WI38 (cell line): ENCODE data around the gene UFM1.
A peak's percentile ranks its signal among the peaks of the same experiment; 100 is the strongest.
"Not testable (repeated sequence)": the region's sequence is repeated elsewhere in the genome, so short reads cannot be mapped to it uniquely, and the experiment has no call there.

Experiments used
- H3K4me3 ChIP-seq: 2 replicates; pipeline ENCODE4 v1.5.1; 2011; ENCODE audit warnings: low read depth, mild to moderate bottlenecking, control low read depth, low read length
- TF ChIP-seq, protein P1 (sequence below): IDR thresholded peaks from 2 replicates; pipeline ENCODE4 v1.5.1; 2012; ENCODE audit warnings: low read depth, mild to moderate bottlenecking, control low read depth, low read length

The UFM1 gene

DNA sequence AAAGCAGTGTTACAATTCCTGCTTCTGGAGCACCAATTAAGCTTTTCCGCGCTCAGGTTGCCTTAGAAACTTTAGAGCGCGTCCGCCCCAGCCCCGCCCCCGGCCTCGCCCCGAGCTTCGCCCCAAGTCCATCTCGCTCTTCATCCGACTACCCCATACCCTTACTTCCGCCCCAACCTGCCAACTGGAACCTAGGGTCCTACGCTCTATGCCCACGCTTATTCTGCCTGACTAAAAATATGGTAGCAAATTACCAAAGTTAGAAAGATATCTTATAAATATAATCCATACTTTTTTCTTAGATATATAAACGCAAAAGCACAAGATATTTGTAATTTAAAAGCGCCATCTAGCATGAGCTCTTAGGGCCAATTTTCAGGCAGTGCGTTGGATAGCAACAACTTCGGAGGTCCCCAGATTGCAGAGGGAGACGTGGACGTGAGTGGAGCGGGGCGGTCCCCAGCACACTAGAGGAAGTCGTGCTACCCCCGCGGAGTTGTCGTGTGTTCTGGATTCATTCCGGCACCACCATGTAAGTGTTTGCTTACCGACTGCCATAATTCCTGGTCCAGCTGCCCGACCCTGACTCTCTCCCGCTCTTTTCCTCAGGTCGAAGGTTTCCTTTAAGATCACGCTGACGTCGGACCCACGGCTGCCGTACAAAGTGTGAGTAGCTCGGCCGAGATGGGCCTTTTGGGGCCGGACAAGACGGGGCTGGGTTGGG lies at the start of gene UFM1:
Gene UFM1 (plus strand): TSS at position 462 of the 724 bp plus-strand sequence. CDS start 69 bp downstream, at position 531.
- H3K4me3 ChIP-seq, result peak within 1 kb of the TSS; percentile 83
- TF ChIP-seq, protein P1, sequence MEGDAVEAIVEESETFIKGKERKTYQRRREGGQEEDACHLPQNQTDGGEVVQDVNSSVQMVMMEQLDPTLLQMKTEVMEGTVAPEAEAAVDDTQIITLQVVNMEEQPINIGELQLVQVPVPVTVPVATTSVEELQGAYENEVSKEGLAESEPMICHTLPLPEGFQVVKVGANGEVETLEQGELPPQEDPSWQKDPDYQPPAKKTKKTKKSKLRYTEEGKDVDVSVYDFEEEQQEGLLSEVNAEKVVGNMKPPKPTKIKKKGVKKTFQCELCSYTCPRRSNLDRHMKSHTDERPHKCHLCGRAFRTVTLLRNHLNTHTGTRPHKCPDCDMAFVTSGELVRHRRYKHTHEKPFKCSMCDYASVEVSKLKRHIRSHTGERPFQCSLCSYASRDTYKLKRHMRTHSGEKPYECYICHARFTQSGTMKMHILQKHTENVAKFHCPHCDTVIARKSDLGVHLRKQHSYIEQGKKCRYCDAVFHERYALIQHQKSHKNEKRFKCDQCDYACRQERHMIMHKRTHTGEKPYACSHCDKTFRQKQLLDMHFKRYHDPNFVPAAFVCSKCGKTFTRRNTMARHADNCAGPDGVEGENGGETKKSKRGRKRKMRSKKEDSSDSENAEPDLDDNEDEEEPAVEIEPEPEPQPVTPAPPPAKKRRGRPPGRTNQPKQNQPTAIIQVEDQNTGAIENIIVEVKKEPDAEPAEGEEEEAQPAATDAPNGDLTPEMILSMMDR, result no peak

DNA sequence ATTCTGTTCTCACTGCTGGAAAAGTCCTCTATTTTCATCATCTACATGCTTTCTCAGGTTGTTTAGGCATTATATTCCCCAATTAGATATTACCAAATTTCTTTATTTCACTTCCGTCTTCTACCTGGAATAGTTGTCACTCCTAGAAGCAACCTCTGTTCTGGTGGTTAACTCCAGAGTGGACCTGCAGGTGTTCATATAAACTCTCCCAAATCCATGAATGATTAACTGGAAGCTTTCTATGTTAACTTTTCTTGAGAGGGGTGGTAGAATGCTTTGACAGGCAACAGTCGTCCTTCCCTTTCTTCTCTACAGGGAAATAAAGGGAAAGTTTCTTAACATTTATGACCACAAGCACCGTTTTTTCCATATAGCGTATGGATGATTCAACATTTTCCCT lies 48.4 kb upstream of the UFM1 start:
- TF ChIP-seq, protein P1, result no peak
- H3K4me3 ChIP-seq, result no peak overlapping the region

DNA sequence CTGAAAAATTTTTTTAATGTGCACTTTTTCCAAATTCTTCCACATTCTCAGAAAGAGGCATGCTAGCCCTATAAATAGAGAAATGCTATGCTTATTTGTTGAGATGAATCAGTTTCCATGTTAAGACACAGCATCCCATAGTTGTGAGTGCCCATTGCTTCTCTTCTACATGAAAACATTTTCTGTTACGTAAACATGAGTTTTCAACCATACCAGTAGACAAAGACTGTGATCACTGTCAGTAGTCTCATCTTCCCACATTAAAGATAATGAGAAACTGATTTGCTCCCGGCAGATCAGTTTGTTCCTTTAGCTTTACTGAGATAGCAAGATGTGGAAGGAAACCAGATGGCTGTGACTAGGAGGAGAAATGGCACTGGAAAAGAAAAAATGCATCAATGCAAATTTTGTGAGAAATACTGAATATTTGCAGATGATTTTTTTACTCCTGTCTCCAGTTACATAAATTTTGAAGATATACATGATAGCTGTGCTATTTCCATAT lies 45.8 kb upstream of the UFM1 start:
- TF ChIP-seq, protein P1, result no peak
- no peak overlapping the region for H3K4me3 ChIP-seq

DNA sequence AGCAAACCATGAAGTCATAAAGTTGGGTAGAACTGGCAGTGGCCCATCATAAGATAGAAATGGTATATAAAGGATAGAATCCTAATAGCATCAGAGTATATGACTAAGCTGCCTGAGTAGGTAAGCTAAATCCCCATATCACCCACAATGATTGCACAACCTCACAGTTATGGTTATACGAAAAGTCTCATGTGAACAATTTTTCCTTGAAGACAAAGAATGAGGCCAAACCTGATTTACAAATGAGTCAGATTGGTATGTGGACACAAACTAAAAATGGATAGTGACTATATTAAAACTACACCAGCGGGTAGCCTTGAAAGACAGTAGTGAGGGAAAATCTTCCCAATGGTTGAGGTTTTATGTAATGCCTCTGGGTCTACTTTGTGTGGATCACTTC lies 40.9 kb upstream of the UFM1 start:
- H3K4me3 ChIP-seq, result no peak overlapping the region
- TF ChIP-seq, protein P1, result no peak

DNA sequence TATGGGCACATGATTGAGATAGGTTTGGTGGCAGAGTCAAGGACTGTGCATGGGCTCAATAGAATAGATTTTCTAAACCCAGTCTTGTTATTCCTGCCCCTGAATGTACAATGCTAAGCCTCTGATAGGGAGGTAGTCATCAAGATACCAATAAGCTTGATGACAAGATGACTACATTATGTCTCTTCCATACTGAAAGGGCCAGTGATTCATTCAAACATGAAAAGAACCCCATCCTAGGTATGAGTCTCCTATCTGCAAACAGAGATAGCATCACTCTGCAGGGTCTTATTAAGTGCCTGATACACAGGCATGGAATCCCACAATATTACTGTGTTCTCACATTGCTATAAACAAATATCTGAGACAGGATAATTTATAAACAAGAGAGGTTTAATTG lies 40.3 kb upstream of the UFM1 start:
- TF ChIP-seq, protein P1, result no peak
- no peak overlapping the region for H3K4me3 ChIP-seq

DNA sequence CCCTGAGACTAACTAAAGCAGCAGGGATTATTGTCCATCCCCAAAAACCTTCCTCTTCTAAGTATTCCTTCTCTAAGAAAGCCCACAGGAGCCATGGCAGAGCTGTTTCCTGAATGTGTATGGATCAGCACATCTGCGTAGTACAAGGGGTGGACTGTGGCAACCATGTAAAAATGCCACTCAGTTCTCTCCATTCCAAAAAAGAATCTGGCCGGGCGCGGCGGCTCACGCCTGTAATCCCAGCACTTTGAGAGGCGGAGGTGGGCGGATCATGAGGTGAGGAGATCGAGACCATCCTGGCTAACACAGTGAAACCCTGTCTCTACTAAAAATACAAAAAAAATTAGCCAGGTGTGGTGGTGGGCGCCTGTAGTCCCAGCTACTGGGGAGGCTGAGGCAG lies 38.5 kb upstream of the UFM1 start:
- not testable (repeated sequence) for H3K4me3 ChIP-seq

DNA sequence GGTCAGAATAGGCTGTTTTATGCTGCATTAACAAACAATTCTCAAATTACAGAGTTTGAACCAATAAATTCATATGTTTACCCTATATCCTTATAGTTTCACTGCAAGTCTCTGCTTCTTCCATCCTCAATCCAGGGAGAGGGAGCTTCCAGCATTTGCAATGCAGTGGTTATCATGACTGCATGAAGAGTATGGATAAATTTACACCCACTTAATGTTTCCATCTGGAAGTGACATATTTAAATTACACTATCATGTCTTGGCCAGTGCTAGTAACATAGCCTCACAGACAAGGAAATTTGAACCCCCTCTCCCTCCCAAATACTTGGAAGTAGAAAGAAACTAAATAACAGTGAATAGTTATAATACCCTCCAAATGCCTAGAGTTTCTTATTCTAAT lies 33.5 kb upstream of the UFM1 start:
- H3K4me3 ChIP-seq, result no peak overlapping the region
- TF ChIP-seq, protein P1, result no peak

DNA sequence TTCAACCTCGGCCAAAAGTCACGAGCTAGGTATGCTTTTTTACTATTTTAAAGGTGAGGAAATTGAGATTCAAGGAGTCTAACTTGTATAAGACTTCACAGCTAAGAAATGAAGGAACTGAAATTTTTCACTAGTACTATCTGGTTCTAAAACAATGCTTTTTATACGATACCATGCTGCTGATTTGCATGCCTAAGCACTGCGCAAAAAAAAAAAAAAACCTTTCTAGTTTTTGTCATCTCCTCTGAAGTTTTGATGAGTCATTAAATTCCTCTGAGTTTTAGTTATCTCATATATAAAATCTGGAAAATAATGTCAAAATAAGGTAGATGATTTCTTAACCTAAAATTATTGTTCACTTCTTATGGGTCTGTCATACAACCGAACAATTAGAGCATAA lies 28.0 kb upstream of the UFM1 start:
- no peak overlapping the region for H3K4me3 ChIP-seq
- TF ChIP-seq, protein P1, result no peak
